GM23338 (cell line): ENCODE results near the gene CKS1B. TPM values are rescaled to one million over a fixed set of nuclear protein-coding genes. Genes with fewer than 3 reads are reported as not detected.
A peak's percentile ranks its signal among the peaks of the same experiment; 100 is the strongest.

ENCODE experiments used
- ATAC-seq: fragments of 200-7000 bp; cut with Tn5 transposase; 3 replicates; pipeline ENCODE4 v1.9.1; 2020
- DNase-seq: peaks from one replicate; pipeline ENCODE4 v3.0.0-alpha.2; 2015; ENCODE audit warnings: low spot score
- H2AFZ ChIP-seq: fragments of 200-600 bp; sonication (generic); 2 replicates; pipeline ENCODE4 v1.8.0; 2016; ENCODE audit warnings: antibody characterized with exemption, mild to moderate bottlenecking, moderate library complexity
- H3F3A ChIP-seq: fragments of 200-600 bp; sonication (generic); replicated peaks from 2 replicates; pipeline ENCODE4 v1.8.0; 2017; ENCODE audit warnings: antibody characterized with exemption, mixed run types, low read depth
- H3K27ac ChIP-seq: fragments of 200-600 bp; sonication (generic); 2 replicates; pipeline ENCODE4 v1.6.1; 2016; ENCODE audit warnings: low read depth
- H3K27me3 ChIP-seq: fragments of 200-600 bp; sonication (generic); 2 replicates; pipeline ENCODE4 v1.8.0; 2016; ENCODE audit warnings: mild to moderate bottlenecking, mixed run types, moderate library complexity; ENCODE audit not compliant: insufficient read depth
- H3K36me3 ChIP-seq: fragments of 200-600 bp; sonication (generic); 2 replicates; pipeline ENCODE4 v1.8.0; 2016; ENCODE audit warnings: mild to moderate bottlenecking; ENCODE audit not compliant: insufficient read depth
- H3K4me1 ChIP-seq: fragments of 200-600 bp; sonication (generic); 2 replicates; pipeline ENCODE4 v1.8.0; 2016; ENCODE audit warnings: mild to moderate bottlenecking, moderate library complexity; ENCODE audit not compliant: insufficient read depth
- H3K4me2 ChIP-seq: fragments of 200-600 bp; sonication (generic); 2 replicates; pipeline ENCODE4 v1.7.1; 2017; ENCODE audit warnings: mixed run types
- H3K4me3 ChIP-seq: fragments of 200-600 bp; sonication (generic); 2 replicates; pipeline ENCODE4 v1.6.1; 2016; ENCODE audit warnings: mixed run types
- H3K79me2 ChIP-seq: fragments of 200-600 bp; sonication (generic); replicated peaks from 2 replicates; pipeline ENCODE4 v1.8.0; 2017; ENCODE audit warnings: mild to moderate bottlenecking; ENCODE audit not compliant: insufficient read depth
- H3K9me2 ChIP-seq: fragments of 200-600 bp; sonication (generic); 2 replicates; pipeline ENCODE4 v1.8.0; 2017; ENCODE audit not compliant: insufficient read depth
- H4K20me1 ChIP-seq: fragments of 200-600 bp; sonication (generic); replicated peaks from 2 replicates; pipeline ENCODE4 v1.8.0; 2017; ENCODE audit warnings: mild to moderate bottlenecking; ENCODE audit not compliant: insufficient read depth
- H3K27ac Mint-ChIP-seq: 2 replicates; pipeline ENCODE4 v1.8.0; 2020; ENCODE audit warnings: inconsistent platforms, mild to moderate bottlenecking, moderate library complexity, mixed read lengths
- H3K27me3 Mint-ChIP-seq: 3 replicates; pipeline ENCODE4 v1.8.0; 2022; ENCODE audit warnings: low read depth, mild to moderate bottlenecking, moderate library complexity, mixed read lengths, inconsistent platforms; ENCODE audit not compliant: insufficient read depth, poor library complexity
- H3K36me3 Mint-ChIP-seq: 3 replicates; pipeline ENCODE4 v1.8.0; 2021; ENCODE audit warnings: low read depth, mild to moderate bottlenecking, inconsistent platforms, moderate library complexity, mixed read lengths
- H3K4me1 Mint-ChIP-seq: 3 replicates; pipeline ENCODE4 v1.8.0; 2020; ENCODE audit warnings: mild to moderate bottlenecking, inconsistent platforms, mixed read lengths
- H3K4me3 Mint-ChIP-seq: 3 replicates; pipeline ENCODE4 v1.8.0; 2021; ENCODE audit warnings: moderate library complexity, mild to moderate bottlenecking, inconsistent platforms, mixed read lengths
- H3K9me3 Mint-ChIP-seq: 3 replicates; pipeline ENCODE4 v1.8.0; 2020; ENCODE audit warnings: moderate library complexity, mild to moderate bottlenecking, inconsistent platforms, mixed read lengths
- CREB1 ChIP-seq: fragments of 250-450 bp; sonication (Bioruptor Pico); IDR thresholded peaks from 2 replicates; pipeline ENCODE4 v1.5.0; 2020; ENCODE audit warnings: low read depth, mild to moderate bottlenecking, moderate library complexity
- CTCF ChIP-seq, 2 experiments: fragments of 200-600 bp in 1 of 2; sonication (generic) in 1 of 2; conservative IDR thresholded peaks; 2 replicates each; pipeline versions ENCODE4 v1.5.1 to v1.6.1; 2016 to 2017; ENCODE audit warnings: antibody characterized with exemption in 2 of 2, low read depth in 2 of 2, mild to moderate bottlenecking in 2 of 2, moderate library complexity in 1 of 2
- EZH2 ChIP-seq: fragments of 200-600 bp; sonication (generic); IDR thresholded peaks from one replicate; pipeline ENCODE4 v1.8.0; 2017; ENCODE audit warnings: antibody characterized with exemption, mild to moderate bottlenecking, low read depth; ENCODE audit not compliant: unreplicated experiment
- EZH2phosphoT487 ChIP-seq: fragments of 200-600 bp; sonication (generic); IDR thresholded peaks from one replicate; pipeline ENCODE4 v1.8.1; 2018; ENCODE audit warnings: antibody characterized with exemption; ENCODE audit not compliant: unreplicated experiment
- NANOG ChIP-seq: IDR thresholded peaks from 2 replicates; pipeline ENCODE4 v1.6.1; 2016; ENCODE audit warnings: antibody characterized with exemption, borderline replicate concordance
- STAT1 ChIP-seq: IDR thresholded peaks from one replicate; pipeline ENCODE4 v1.6.1; 2016; ENCODE audit warnings: antibody characterized with exemption; ENCODE audit not compliant: unreplicated experiment
- ZNF114 ChIP-seq: fragments of 250-450 bp; sonication (Bioruptor Pico); IDR thresholded peaks from 2 replicates; pipeline ENCODE4 v1.5.0; 2020; ENCODE audit warnings: mild to moderate bottlenecking, moderate library complexity
- polyA plus RNA-seq: library from polyadenylated mRNA; unstranded; fragments of >200 nt; fragmentation: Nextera tagmentation; extraction: Ambion mirVana; gene quantifications from 2 replicates; pipeline ENCODE4 v1.2.1, GENCODE V29; 2016
- total RNA-seq: library from RNA; depleted of rRNA; stranded (reverse); fragments of >200 nt; shearing (Covaris generic); gene quantifications from 2 replicates; pipeline ENCODE4 v1.2.3, GENCODE V29; 2014

The CKS1B gene
- total and polyA plus RNA-seq, 2 experiments from 2014 or later, result 296 to 617 TPM

GRCh38 chr1:155002464-155003226 lies 28.2 kb downstream of the CKS1B start, which contains the start of gene ZBTB7B:
Gene ZBTB7B (plus strand): TSS chr1:155002802. CDS start chr1:155014661, 11,859 bp downstream.
- Mint-ChIP-seq H3K4me1 (peaks cover 40% of the 10 kb centered on the region), H3K36me3 (peaks cover 4% of the 10 kb centered on the region; the same call in 1 of the 3 replicates), H3K4me3 (peak within 1 kb of the TSS; percentile 92), H3K27ac (peak within 1 kb of the TSS; percentile 92), H3K9me3 (no peaks in the 10 kb centered on the region), H3K27me3 (peaks cover 21% of the 10 kb centered on the region)
- Histone ChIP-seq H3K36me3 (no peaks in the 10 kb centered on the region), H3K27ac (peak within 1 kb of the TSS; percentile 95), H2AFZ (no peak within 1 kb of the TSS), H4K20me1 (no peaks in the 10 kb centered on the region; the same call in 1 of the 2 replicates), H3K9me2 (no peaks in the 10 kb centered on the region), H3K79me2 (peaks cover 35% of the 10 kb centered on the region), H3K4me3 (peak within 1 kb of the TSS; percentile 96), H3K27me3 (no peaks in the 10 kb centered on the region), H3K4me1 (peaks cover 18% of the 10 kb centered on the region), H3F3A (peaks cover 16% of the 10 kb centered on the region), H3K4me2 (peak within 1 kb of the TSS; percentile 96)
- TF ChIP-seq NANOG (no peak), EZH2 (no peak), EZH2phosphoT487 (no peak), ZNF114 (CRISPR knock-in tag) (no peak), STAT1 (no peak), CREB1 (CRISPR knock-in tag) (no peak)
- ATAC-seq (no peak), DNase-seq (no peak)

- Histone ChIP-seq H2AFZ (no peak overlapping the region), H3K79me2 (peaks cover 40% of the 10 kb centered on the region), H4K20me1 (no peaks in the 10 kb centered on the region; the same call in 1 of the 2 replicates), H3K27ac (no peak overlapping the region), H3K9me2 (no peaks in the 10 kb centered on the region), H3K4me3 (peak overlapping the region; percentile 96), H3F3A (peaks cover 16% of the 10 kb centered on the region), H3K4me2 (peak overlapping the region; percentile 96), H3K27me3 (no peaks in the 10 kb centered on the region), H3K36me3 (no peaks in the 10 kb centered on the region), H3K4me1 (peaks cover 22% of the 10 kb centered on the region)
- Mint-ChIP-seq H3K4me3 (peak overlapping the region; percentile 92), H3K4me1 (peaks cover 39% of the 10 kb centered on the region), H3K27ac (peak overlapping the region; percentile 92), H3K27me3 (peaks cover 21% of the 10 kb centered on the region), H3K9me3 (no peaks in the 10 kb centered on the region), H3K36me3 (peaks cover 4% of the 10 kb centered on the region; the same call in 1 of the 3 replicates)
- DNase-seq, result peak; percentile 59
- no peak for TF ChIP-seq CTCF (conservative IDR thresholded peaks at IDR 0.05; ENCODE audit: low read depth in 2 of 2)
- no peak for TF ChIP-seq EZH2phosphoT487
- no peak for ATAC-seq
These were observed 28.8 kb downstream of the CKS1B start for GRCh38 chr1:155003227-155003765.
